OCI-LY3 (cell line): Measurements from ENCODE around the gene CDH15.

Experiments used
- H2AFZ ChIP-seq: fragments of 200-600, 300-600 bp; shearing (Covaris generic); 2 replicates; pipeline ENCODE4 v1.6.0; 2014; ENCODE audit warnings: antibody characterized with exemption, low read depth, low read length
- H3K27ac ChIP-seq: fragments of 200-600, 300-600 bp; sonication (generic); 2 replicates; pipeline ENCODE4 v1.5.1; 2014; ENCODE audit warnings: mild to moderate bottlenecking, low read length, moderate library complexity, mixed read lengths
- H3K27me3 ChIP-seq: fragments of 200-600, 300-600 bp; sonication (generic); 2 replicates; pipeline ENCODE4 v1.6.1; 2014; ENCODE audit warnings: low read depth, low read length, mixed read lengths
- H3K36me3 ChIP-seq: fragments of 200-600, 300-600 bp; sonication (generic); replicated peaks from 2 replicates; pipeline ENCODE3; 2014; ENCODE audit warnings: low read depth, low read length, mixed read lengths
- H3K4me1 ChIP-seq: fragments of 300-600, 200-600 bp; sonication (generic); 2 replicates; pipeline ENCODE4 v1.6.1; 2014; ENCODE audit warnings: low read length, mixed read lengths
- H3K4me2 ChIP-seq: fragments of 200-600, 300-600 bp; sonication (generic); 2 replicates; pipeline ENCODE4 v1.6.1; 2014; ENCODE audit warnings: low read length, mixed read lengths
- H3K4me3 ChIP-seq: fragments of 300-600, 200-600 bp; sonication (generic); 2 replicates; pipeline ENCODE4 v1.5.1; 2014; ENCODE audit warnings: antibody characterized with exemption, mild to moderate bottlenecking, low read length, moderate library complexity
- H3K79me2 ChIP-seq: fragments of 300-600, 200-600 bp; shearing (Covaris generic); 2 replicates; pipeline ENCODE4 v1.6.1; 2014; ENCODE audit warnings: mild to moderate bottlenecking, low read length, mixed read lengths
- H3K9ac ChIP-seq: fragments of 300-600, 200-600 bp; shearing (Covaris generic); 2 replicates; pipeline ENCODE4 v1.6.0; 2014; ENCODE audit warnings: mild to moderate bottlenecking, low read length, moderate library complexity
- H3K9me3 ChIP-seq: fragments of 200-600, 300-600 bp; shearing (Covaris generic); 2 replicates; pipeline ENCODE4 v1.6.1; 2014; ENCODE audit warnings: low read length, mixed read lengths; ENCODE audit not compliant: insufficient read depth
- H4K20me1 ChIP-seq: fragments of 200-600, 300-600 bp; sonication (generic); 2 replicates; pipeline ENCODE4 v1.6.1; 2016; ENCODE audit warnings: low read length, mixed read lengths; ENCODE audit not compliant: insufficient read depth
- CTCF ChIP-seq: fragments of 200-600, 300-600 bp; sonication (generic); IDR thresholded peaks from 2 replicates; pipeline ENCODE4 v1.5.1; 2014; ENCODE audit warnings: antibody characterized with exemption, low read length, low read depth
- EZH2phosphoT487 ChIP-seq: fragments of 200-600 bp; shearing (Covaris generic); IDR thresholded peaks from 2 replicates; pipeline ENCODE4 v1.6.1; 2018; ENCODE audit warnings: antibody characterized with exemption, mixed run types, low read depth

CDH15 gene

GRCh38 chr16:89232107-89232506 is 60.6 kb downstream of the CDH15 start:
- no peaks in the 10 kb centered on the region for H3K9me3 ChIP-seq
- H3K4me2 ChIP-seq: no peak overlapping the region
- no peaks in the 10 kb centered on the region for H3K4me1 ChIP-seq
- no peaks in the 10 kb centered on the region for H3K27me3 ChIP-seq
- H3K79me2 ChIP-seq: no peaks in the 10 kb centered on the region
- no peaks in the 10 kb centered on the region for H4K20me1 ChIP-seq
- H3K4me3 ChIP-seq: no peak overlapping the region
- no peak overlapping the region for H3K9ac ChIP-seq
- TF ChIP-seq EZH2phosphoT487: no peak
- TF ChIP-seq CTCF: no peak
- H3K27ac ChIP-seq: no peak overlapping the region
- peaks cover 44% of the 10 kb centered on the region for H3K36me3 ChIP-seq
- H2AFZ ChIP-seq: no peak overlapping the region

- Histone ChIP-seq H4K20me1 (no peaks in the 10 kb centered on the region), H3K27me3 (no peaks in the 10 kb centered on the region), H3K4me1 (no peaks in the 10 kb centered on the region), H2AFZ (no peak overlapping the region), H3K27ac (no peak overlapping the region), H3K9me3 (no peaks in the 10 kb centered on the region), H3K36me3 (peaks cover 26% of the 10 kb centered on the region), H3K9ac (no peak overlapping the region), H3K4me3 (no peak overlapping the region), H3K4me2 (no peak overlapping the region), H3K79me2 (no peaks in the 10 kb centered on the region)
- TF ChIP-seq EZH2phosphoT487 (no peak), CTCF (no peak)
Observed at GRCh38 chr16:89233678-89234490, 62.3 kb downstream of the CDH15 start.

GRCh38 chr16:89237733-89238132 is 66.2 kb downstream of the CDH15 start:
- peaks cover 15% of the 10 kb centered on the region for H3K36me3 ChIP-seq
- H2AFZ ChIP-seq: no peak overlapping the region
- TF ChIP-seq CTCF (no peak), EZH2phosphoT487 (no peak)
- H3K79me2 ChIP-seq: peaks cover 7% of the 10 kb centered on the region
- no peaks in the 10 kb centered on the region for H4K20me1 ChIP-seq
- H3K9ac ChIP-seq: no peak overlapping the region
- no peak overlapping the region for H3K4me2 ChIP-seq
- no peak overlapping the region for H3K27ac ChIP-seq
- no peak overlapping the region for H3K4me3 ChIP-seq
- no peaks in the 10 kb centered on the region for H3K27me3 ChIP-seq
- H3K9me3 ChIP-seq: no peaks in the 10 kb centered on the region
- H3K4me1 ChIP-seq: no peaks in the 10 kb centered on the region

GRCh38 chr16:89241187-89242007 is 69.8 kb downstream of the CDH15 start:
- Histone ChIP-seq H3K4me3 (peak overlapping the region; percentile 98), H2AFZ (peak overlapping the region; percentile 94; the same call in 1 of the 2 replicates), H3K9ac (peak overlapping the region; percentile 87), H3K36me3 (no peaks in the 10 kb centered on the region), H3K27ac (peak overlapping the region; percentile 88), H3K79me2 (peaks cover 7% of the 10 kb centered on the region), H3K4me2 (peak overlapping the region; percentile 75), H3K4me1 (no peaks in the 10 kb centered on the region), H3K27me3 (no peaks in the 10 kb centered on the region), H3K9me3 (no peaks in the 10 kb centered on the region), H4K20me1 (no peaks in the 10 kb centered on the region)
- no peak for TF ChIP-seq EZH2phosphoT487
- TF ChIP-seq CTCF: no peak
